ENCODE results near the gene TP53AIP1.

GRCh38 chr11:128894685-128895084, 48.0 kb downstream of the TP53AIP1 start:
- no peak for TF ChIP-seq POLR2A (IDR thresholded peaks at IDR 0.05)
- TF ChIP-seq CTCF (IDR thresholded peaks at IDR 0.05) = no peak
- TF ChIP-seq EP300 (IDR thresholded peaks at IDR 0.05) = no peak
- no peak for TF ChIP-seq POLR2AphosphoS5 (IDR thresholded peaks at IDR 0.05)

Measured in sigmoid colon (tissue), 4 donors.